HEK293 (cell line): Measurements from ENCODE around the gene C22orf39.

Source experiments
- CTCF ChIA-PET: fragments of 350-600 bp; formaldehyde crosslinking; extraction: SDS; loops from one replicate; lab custom pipeline; 2021; ENCODE audit warnings: antibody characterized with exemption; lab: Yijun Ruan, JAX
- POLR2A ChIA-PET: fragments of 300-600 bp; formaldehyde crosslinking; extraction: SDS; loops from one replicate; lab custom pipeline; 2020; ENCODE audit warnings: antibody characterized with exemption, inconsistent platforms; lab: Yijun Ruan, JAX
- H3K27ac ChIP-seq: fragments of 200-500 bp; sonication (Bioruptor generic); 2 replicates; pipeline ENCODE4 v1.5.1; 2014; ENCODE audit warnings: low read depth, low read length, control low read depth, inconsistent platforms; ENCODE audit errors: extremely low read depth
- H3K36me3 ChIP-seq, 2 experiments: fragments of 200-500 bp in 1 of 2; sonication (Bioruptor generic) in 1 of 2; 1 replicate in 1 of 2; 2 replicates in 1 of 2; pipeline ENCODE4 v1.5.1; 2014 to 2017; ENCODE audit warnings: inconsistent platforms in 2 of 2, low read length in 2 of 2; ENCODE audit not compliant: control insufficient read depth in 2 of 2, insufficient read depth in 1 of 2
- H3K4me1 ChIP-seq: fragments of 200-500 bp; sonication (Bioruptor generic); 2 replicates; pipeline ENCODE4 v1.5.1; 2014; ENCODE audit warnings: mild to moderate bottlenecking, low read length, inconsistent platforms; ENCODE audit not compliant: control insufficient read depth, insufficient read depth
- H3K4me3 ChIP-seq: 2 replicates; pipeline ENCODE4 v1.5.1; 2011; ENCODE audit warnings: low read depth, mild to moderate bottlenecking, control low read depth, low read length, moderate library complexity
- H3K9me3 ChIP-seq: fragments of 200-500 bp; sonication (Bioruptor generic); 2 replicates; pipeline ENCODE4 v1.5.1; 2014; ENCODE audit warnings: low read depth, low read length, inconsistent platforms; ENCODE audit not compliant: control insufficient read depth, insufficient read depth
- BCL11A ChIP-seq: fragments of 450-650 bp; formaldehyde crosslinking; IDR thresholded peaks from 2 replicates; pipeline ENCODE4 v1.5.1; 2016; ENCODE audit warnings: low read depth, missing biosample characterization, missing genetic modification characterization
- GLIS2 ChIP-seq: fragments of 450-650 bp; formaldehyde crosslinking; IDR thresholded peaks from 2 replicates; pipeline ENCODE4 v1.5.1; 2016; ENCODE audit warnings: missing biosample characterization, missing genetic modification characterization
- INSM2 ChIP-seq: fragments of 450-650 bp; formaldehyde crosslinking; IDR thresholded peaks from 2 replicates; pipeline ENCODE4 v1.5.1; 2016; ENCODE audit warnings: missing biosample characterization, missing genetic modification characterization
- MYNN ChIP-seq: fragments of 450-650 bp; formaldehyde crosslinking; IDR thresholded peaks from 2 replicates; pipeline ENCODE4 v1.5.1; 2016; ENCODE audit warnings: missing biosample characterization, missing genetic modification characterization, borderline replicate concordance
- SCRT2 ChIP-seq: fragments of 450-650 bp; formaldehyde crosslinking; IDR thresholded peaks from 2 replicates; pipeline ENCODE4 v1.5.1; 2016; ENCODE audit warnings: missing biosample characterization, missing genetic modification characterization
- TCF7L2 ChIP-seq: IDR thresholded peaks from 2 replicates; pipeline ENCODE4 v1.6.1; 2011; ENCODE audit warnings: low read depth, mild to moderate bottlenecking, inconsistent platforms, low read length, moderate library complexity, borderline replicate concordance
- ZBTB26 ChIP-seq: fragments of 450-650 bp; formaldehyde crosslinking; optimal IDR thresholded peaks from 2 replicates; pipeline ENCODE3; 2016; ENCODE audit warnings: missing biosample characterization, mild to moderate bottlenecking, missing genetic modification characterization
- ZFHX2 ChIP-seq: fragments of 450-650 bp; formaldehyde crosslinking; conservative IDR thresholded peaks from 2 replicates; pipeline ENCODE4 v1.5.1; 2016; ENCODE audit warnings: missing biosample characterization, missing genetic modification characterization
- ZFP41 ChIP-seq: fragments of 450-650 bp; formaldehyde crosslinking; IDR thresholded peaks from 2 replicates; pipeline ENCODE4 v1.5.1; 2016; ENCODE audit warnings: missing biosample characterization, missing genetic modification characterization, borderline replicate concordance
- ZNF16 ChIP-seq: fragments of 450-650 bp; formaldehyde crosslinking; IDR thresholded peaks from 2 replicates; pipeline ENCODE4 v1.5.1; 2016; ENCODE audit warnings: low read depth, missing biosample characterization, missing genetic modification characterization
- ZNF26 ChIP-seq: fragments of 450-650 bp; formaldehyde crosslinking; IDR thresholded peaks from 2 replicates; pipeline ENCODE4 v1.5.1; 2016; ENCODE audit warnings: missing biosample characterization, missing genetic modification characterization
- ZNF292 ChIP-seq: fragments of 450-650 bp; formaldehyde crosslinking; IDR thresholded peaks from 2 replicates; pipeline ENCODE4 v1.5.1; 2016; ENCODE audit warnings: low read depth, missing biosample characterization, missing genetic modification characterization, borderline replicate concordance
- ZNF350 ChIP-seq: fragments of 450-650 bp; formaldehyde crosslinking; IDR thresholded peaks from 2 replicates; pipeline ENCODE4 v1.5.0; 2017; ENCODE audit warnings: missing biosample characterization, mild to moderate bottlenecking, missing genetic modification characterization
- ZNF473 ChIP-seq: fragments of 450-650 bp; formaldehyde crosslinking; IDR thresholded peaks from 2 replicates; pipeline ENCODE4 v1.5.1; 2017; ENCODE audit warnings: missing biosample characterization, missing genetic modification characterization
- ZNF510 ChIP-seq: fragments of 450-650 bp; formaldehyde crosslinking; IDR thresholded peaks from 2 replicates; pipeline ENCODE4 v1.5.1; 2018; ENCODE audit warnings: mild to moderate bottlenecking, missing genetic modification characterization, missing biosample characterization; ENCODE audit not compliant: insufficient replicate concordance
- ZNF555 ChIP-seq: fragments of 450-650 bp; formaldehyde crosslinking; conservative IDR thresholded peaks from 2 replicates; pipeline ENCODE4 v1.5.1; 2017; ENCODE audit warnings: missing biosample characterization, mild to moderate bottlenecking, missing genetic modification characterization, inconsistent platforms
- ZNF701 ChIP-seq: fragments of 450-650 bp; formaldehyde crosslinking; IDR thresholded peaks from 2 replicates; pipeline ENCODE4 v1.5.1; 2016; ENCODE audit warnings: missing biosample characterization, missing genetic modification characterization
- ZNF785 ChIP-seq: fragments of 450-650 bp; formaldehyde crosslinking; IDR thresholded peaks from 2 replicates; pipeline ENCODE4 v1.5.1; 2016; ENCODE audit warnings: missing biosample characterization, missing genetic modification characterization
- ZNF792 ChIP-seq: fragments of 450-650 bp; formaldehyde crosslinking; IDR thresholded peaks from 2 replicates; pipeline ENCODE4 v1.5.1; 2016; ENCODE audit warnings: missing biosample characterization, missing genetic modification characterization
- TF ChIP-seq, protein P1 (sequence below): fragments of 450-650 bp; formaldehyde crosslinking; IDR thresholded peaks from 2 replicates; pipeline ENCODE4 v1.5.1; 2016; ENCODE audit warnings: missing biosample characterization, missing genetic modification characterization
- TF ChIP-seq, protein P2 (sequence below): fragments of 450-650 bp; formaldehyde crosslinking; IDR thresholded peaks from 2 replicates; pipeline ENCODE4 v1.5.1; 2016; ENCODE audit warnings: missing biosample characterization, missing genetic modification characterization

The C22orf39 gene

GRCh38 chr22:19467912-19468311 is 20.4 kb upstream of the C22orf39 start:
- no peak for TF ChIP-seq ZNF555 (tag by site-specific recombination)
- TF ChIP-seq ZNF26 (tag by site-specific recombination) = no peak
- TF ChIP-seq, protein P1, sequence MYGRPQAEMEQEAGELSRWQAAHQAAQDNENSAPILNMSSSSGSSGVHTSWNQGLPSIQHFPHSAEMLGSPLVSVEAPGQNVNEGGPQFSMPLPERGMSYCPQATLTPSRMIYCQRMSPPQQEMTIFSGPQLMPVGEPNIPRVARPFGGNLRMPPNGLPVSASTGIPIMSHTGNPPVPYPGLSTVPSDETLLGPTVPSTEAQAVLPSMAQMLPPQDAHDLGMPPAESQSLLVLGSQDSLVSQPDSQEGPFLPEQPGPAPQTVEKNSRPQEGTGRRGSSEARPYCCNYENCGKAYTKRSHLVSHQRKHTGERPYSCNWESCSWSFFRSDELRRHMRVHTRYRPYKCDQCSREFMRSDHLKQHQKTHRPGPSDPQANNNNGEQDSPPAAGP = no peak
- no peak for TF ChIP-seq TCF7L2
- no peak for TF ChIP-seq SCRT2 (tag by site-specific recombination)
- ChIA-PET CTCF (interaction anchor here (0.6 to 0.7 kb wide), 2 partner anchors 10 to 323 kb away, joined by 3 read pairs; no protein-coding TSS in a partner anchor), POLR2A (interaction anchor here (1.6 kb wide), 1 partner anchor 12 kb away, joined by 6 read pairs; the partner anchor contains the start of gene CDC45)
- Histone ChIP-seq H3K36me3 (peaks cover 4 to 99% of the 10 kb centered on the region in 2 experiments; a peak in 2 of 3 replicates), H3K9me3 (no peaks in the 10 kb centered on the region), H3K27ac (no peak overlapping the region), H3K4me1 (no peaks in the 10 kb centered on the region), H3K4me3 (no peak overlapping the region)

DNA sequence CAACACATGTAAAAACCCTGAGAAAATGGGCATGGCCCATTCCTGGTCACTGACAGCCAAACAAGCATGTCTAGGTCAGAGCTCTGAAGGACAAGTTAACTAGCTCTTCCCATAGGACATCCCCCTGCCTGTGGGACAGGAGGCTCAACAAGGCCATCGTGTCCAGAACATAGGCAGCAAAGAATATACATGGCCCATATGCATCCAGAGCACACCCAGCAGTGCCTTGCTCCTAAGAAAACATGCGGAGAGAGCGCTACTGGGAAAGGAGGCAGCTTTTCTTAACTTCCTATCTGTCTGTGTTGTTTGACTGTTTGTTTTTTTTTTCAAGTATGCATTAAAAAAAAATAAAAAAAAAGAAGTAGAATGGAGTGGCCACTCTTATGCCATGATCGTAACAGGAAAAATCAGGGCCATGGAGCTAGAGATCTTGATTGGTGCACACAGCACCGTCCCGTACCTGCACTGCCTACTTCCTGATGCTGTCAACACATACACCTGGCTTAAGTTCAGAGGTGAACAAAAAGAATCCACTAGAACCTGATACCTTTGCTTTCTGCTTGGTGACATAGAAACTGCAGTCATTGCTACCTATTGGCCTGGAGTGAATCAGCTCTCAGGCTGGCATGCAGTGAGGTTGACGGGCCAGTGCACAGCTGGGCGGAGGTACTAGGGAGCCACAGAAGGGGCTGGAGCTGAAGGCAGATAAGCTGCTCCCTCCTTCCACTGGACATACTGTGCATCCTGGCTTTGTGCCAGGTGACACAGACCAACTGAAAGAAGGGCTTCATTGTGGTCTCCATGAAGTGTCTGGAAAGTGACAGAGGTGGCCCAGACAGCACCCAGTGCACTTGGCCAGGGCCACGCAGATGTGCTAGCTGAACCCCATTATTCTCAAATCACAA is 19.6 kb upstream of the C22orf39 start:
- POLR2A ChIA-PET = interaction anchor here (1.6 kb wide), 1 partner anchor 13 kb away, joined by 6 read pairs; the partner anchor contains the start of gene CDC45
- CTCF ChIA-PET = interaction anchor here (1.1 to 1.3 kb wide), 2 partner anchors 13 to 163 kb away, joined by 3 to 5 read pairs; no protein-coding TSS in a partner anchor
- no peaks in the 10 kb centered on the region for H3K9me3 ChIP-seq
- TF ChIP-seq ZNF16 (tag by site-specific recombination) (peak; percentile 45; the same call in 1 of the 2 replicates), ZNF785 (tag by site-specific recombination) (no peak), GLIS2 (tag by site-specific recombination) (no peak), ZNF292 (tag by site-specific recombination) (no peak), ZNF350 (tag by site-specific recombination) (no peak)
- H3K4me3 ChIP-seq = no peak overlapping the region
- peaks cover 7 to 98% of the 10 kb centered on the region in 2 experiments; a peak in 2 of 3 replicates for H3K36me3 ChIP-seq
- H3K27ac ChIP-seq = no peak overlapping the region
- H3K4me1 ChIP-seq = no peaks in the 10 kb centered on the region

DNA sequence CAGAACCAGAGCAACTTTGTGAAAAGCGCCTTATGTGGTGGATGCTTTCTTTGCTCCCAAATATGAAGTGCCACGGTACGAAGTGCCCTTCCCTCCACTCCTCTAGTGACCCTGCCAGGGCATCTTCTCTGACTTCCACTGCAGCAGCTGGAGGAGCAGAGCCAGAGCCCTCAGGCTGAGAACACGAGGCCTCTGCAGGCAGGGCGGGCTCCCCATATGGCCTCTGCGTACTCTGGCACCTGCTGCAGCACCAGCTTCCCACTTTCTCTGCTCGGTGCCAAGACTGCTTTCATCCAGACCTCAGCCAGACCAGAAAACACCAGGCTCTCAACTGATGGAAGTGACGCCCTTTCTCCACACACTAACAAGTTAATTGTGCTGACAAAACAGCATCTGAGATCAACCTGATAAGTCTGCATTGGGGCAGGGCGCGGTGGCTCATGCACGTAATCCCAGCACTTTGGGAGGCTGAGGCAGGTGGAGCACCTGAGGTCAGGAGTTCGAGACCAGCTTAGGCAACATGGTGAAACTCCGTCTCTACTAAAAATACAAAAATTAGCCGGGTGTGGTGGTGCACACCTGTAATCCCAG is 18.7 kb upstream of the C22orf39 start:
- Histone ChIP-seq H3K9me3 (no peaks in the 10 kb centered on the region), H3K4me1 (no peaks in the 10 kb centered on the region), H3K4me3 (no peak overlapping the region), H3K36me3 (peaks cover 10 to 97% of the 10 kb centered on the region in 2 experiments; a peak in 2 of 3 replicates), H3K27ac (no peak overlapping the region)
- POLR2A ChIA-PET = interaction anchor here (1.6 kb wide), 1 partner anchor 13 kb away, joined by 6 read pairs; the partner anchor contains the start of gene CDC45
- CTCF ChIA-PET = interaction anchor here (1.1 to 5.8 kb wide), 3 partner anchors 8 to 164 kb away, joined by 3 to 27 read pairs (median 5); no protein-coding TSS in a partner anchor
- TF ChIP-seq BCL11A (tag by site-specific recombination) (no peak), ZNF473 (tag by site-specific recombination) (no peak), INSM2 (tag by site-specific recombination) (no peak), ZBTB26 (tag by site-specific recombination) (no peak), ZNF792 (no peak), ZNF510 (no peak), ZFP41 (tag by site-specific recombination) (no peak), MYNN (tag by site-specific recombination) (no peak), ZFHX2 (tag by site-specific recombination) (no peak), ZNF701 (tag by site-specific recombination) (no peak)
- TF ChIP-seq, protein P2, sequence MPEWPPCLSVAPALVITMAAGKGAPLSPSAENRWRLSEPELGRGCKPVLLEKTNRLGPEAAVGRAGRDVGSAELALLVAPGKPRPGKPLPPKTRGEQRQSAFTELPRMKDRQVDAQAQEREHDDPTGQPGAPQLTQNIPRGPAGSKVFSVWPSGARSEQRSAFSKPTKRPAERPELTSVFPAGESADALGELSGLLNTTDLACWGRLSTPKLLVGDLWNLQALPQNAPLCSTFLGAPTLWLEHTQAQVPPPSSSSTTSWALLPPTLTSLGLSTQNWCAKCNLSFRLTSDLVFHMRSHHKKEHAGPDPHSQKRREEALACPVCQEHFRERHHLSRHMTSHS (tag by site-specific recombination) = no peak
